Activated CD8-positive, alpha-beta memory T cell treated with anti-CD3 and anti-CD28 coated beads, Interleukin-2, amount 50 U/mL, for 4 hours (primary cell): ENCODE measurements around the gene RPS3.
"Not testable (repeated sequence)": the region's sequence is repeated elsewhere in the genome, so short reads cannot be mapped to it uniquely, and the experiment has no call there.

Experiments used
- DNase-seq: peaks from one replicate; pipeline ENCODE4 v3.0.0-alpha.2; 2020

Gene RPS3

DNA sequence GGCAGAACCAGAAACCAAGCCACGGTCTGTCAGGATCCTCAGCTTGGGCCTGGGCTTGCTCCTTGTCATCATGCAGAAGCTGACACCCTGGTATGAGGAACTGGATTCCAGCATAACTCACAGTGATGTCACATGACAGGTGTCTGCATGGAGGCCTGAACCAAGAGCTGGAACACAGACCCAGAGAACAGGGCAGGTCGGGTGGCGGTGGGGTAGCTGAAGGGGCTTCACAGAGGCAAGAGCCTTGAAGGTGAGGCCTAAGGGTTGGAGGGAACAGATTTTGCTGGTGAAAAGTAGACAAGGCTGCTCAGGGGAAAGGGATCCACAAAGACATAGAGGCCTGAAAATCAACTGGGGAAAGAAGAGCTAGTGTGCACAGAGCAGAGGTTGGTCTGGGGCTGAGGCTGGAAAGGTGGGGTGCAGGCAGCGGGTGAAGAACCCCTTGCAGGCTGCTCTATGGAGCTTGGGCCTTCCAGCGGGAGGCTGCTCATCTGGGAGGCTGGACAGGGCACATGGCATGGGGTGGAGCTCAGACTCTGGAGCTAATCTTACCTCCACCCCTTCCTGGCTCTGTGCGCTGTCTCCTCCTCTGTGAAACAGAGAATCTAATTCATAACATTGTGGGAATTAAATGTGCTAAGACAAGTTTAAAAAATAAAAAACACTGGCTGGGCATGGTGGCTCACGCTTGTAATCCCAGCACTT lies 18.4 kb upstream of the RPS3 start:
- DNase-seq: no peak

- DNase-seq: peak; percentile 34
These were observed 16.1 kb upstream of the RPS3 start for GRCh38 chr11:75383246-75383645.

- DNase-seq: peak; percentile 81
These were observed 14.8 kb upstream of the RPS3 start for GRCh38 chr11:75384438-75385080.

DNA sequence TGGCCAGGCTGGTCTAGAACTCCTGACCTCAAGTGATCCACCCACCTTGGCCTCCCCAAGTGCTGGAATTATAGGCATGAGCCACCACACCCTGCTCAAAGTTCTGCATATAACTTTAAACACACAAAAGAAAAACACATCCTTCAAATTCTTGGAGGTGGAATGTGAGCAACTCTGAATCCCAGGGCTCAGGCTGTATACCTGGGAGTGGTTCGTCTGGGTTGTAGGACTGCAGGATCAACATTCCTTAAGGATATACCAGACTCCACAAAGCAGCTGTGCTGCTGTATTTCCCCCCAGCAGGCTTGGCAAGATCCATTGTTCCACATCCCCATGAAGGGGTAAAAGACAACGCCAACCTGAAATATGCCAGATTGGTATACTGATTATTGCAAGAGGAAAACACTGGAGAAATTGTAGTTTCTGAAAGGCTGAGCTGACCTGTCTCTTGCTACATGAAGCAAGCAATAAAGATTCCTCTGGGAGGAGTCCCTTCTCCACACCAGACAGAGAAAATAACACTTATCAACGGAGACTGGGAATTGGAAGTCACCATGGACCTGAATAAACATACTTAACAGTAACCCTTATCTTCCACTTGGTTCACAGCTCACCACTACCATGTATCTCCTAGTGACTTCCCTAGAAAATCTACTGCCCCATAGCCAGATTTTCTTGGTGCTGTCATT lies 12.2 kb upstream of the RPS3 start:
- no peak for DNase-seq

- DNase-seq: no peak
These were observed 11.5 kb upstream of the RPS3 start for GRCh38 chr11:75387736-75388294.

- DNase-seq: peak; percentile 69
These were observed 10.7 kb upstream of the RPS3 start for GRCh38 chr11:75388386-75389275.

- DNase-seq: no peak
These were observed 10.1 kb upstream of the RPS3 start for GRCh38 chr11:75389276-75389605.

DNA sequence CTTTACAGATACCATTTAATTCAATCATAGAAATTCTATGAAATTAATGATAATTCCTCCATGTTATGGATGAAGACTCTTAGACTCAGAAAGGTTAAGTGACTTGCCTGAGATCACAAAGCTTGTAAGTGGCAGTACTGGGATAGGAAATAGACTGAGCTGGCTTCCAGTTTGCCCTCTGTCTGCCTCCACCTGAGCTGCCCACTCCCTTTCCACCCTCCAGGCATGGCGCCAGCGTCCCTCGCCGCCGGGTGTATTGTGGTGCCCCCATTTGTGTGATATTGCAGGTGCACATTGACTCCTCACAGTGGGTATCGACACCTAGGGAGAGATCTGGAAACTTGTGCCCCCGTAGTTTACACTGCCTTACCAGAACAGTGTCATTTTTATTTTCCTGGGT lies 9.4 kb upstream of the RPS3 start:
- DNase-seq: no peak

- DNase-seq: no peak
These were observed 5.1 kb upstream of the RPS3 start for GRCh38 chr11:75394085-75394840.

- DNase-seq: no peak
These were observed 412 bp upstream of the RPS3 start for GRCh38 chr11:75398906-75399305.

- no peak for DNase-seq
These were observed 988 bp downstream of the RPS3 start for GRCh38 chr11:75400146-75400865.

DNA sequence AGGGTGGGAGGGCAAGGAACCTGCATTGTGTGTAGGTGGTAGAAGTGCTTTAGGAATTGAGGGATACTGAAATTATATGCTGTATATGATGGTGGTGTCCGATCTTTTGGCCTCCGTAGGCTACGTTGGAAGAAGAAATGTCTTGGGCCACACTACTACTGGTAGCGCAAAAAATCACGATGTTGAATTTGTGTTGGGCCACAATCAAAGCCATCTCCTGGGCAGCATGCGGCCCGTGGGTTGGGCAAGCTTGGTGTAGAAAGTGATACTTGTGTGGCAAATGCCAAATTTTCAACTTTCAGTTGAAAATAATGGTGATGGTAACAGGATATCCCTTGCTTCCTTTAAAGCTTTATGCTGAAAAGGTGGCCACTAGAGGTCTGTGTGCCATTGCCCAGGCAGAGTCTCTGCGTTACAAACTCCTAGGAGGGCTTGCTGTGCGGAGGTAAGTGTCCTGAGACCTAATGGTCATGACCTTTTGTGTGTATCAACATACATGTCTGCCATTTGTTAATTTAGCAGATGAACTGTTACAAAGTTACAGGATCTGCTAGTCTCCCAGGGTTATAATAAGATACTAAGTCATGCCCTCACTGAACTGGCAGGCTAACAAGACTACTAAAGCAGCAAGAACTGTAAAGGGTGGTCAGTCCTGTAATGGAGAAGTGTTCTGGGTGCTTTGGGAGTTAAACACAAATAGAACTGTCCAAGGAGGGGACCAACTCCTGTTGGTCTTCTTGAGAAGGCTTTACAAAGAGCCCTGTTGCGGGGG lies 2.9 kb downstream of the RPS3 start:
- DNase-seq: no peak

DNA sequence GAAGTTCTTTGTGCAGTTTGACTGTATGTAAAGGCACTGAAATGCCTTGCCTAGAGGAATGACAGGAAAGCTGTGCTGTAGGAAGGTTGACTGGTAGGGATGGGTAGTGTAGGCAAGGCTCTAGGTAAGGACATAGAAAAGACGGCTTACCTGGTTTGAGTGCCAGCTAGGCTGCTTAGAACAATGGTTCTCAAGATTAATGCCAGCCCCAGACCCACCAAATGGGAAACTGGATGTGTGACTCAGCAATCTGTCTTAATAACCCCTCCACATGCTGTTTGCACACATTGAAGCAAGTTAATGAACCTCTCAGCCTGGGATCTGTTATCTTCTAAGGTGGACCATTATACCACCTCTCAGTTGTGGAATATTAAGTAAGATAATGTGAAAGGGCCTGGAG lies 3.7 kb downstream of the RPS3 start:
- no peak for DNase-seq

GRCh38 chr11:75403983-75404658 lies 4.8 kb downstream of the RPS3 start:
- DNase-seq: no peak

DNA sequence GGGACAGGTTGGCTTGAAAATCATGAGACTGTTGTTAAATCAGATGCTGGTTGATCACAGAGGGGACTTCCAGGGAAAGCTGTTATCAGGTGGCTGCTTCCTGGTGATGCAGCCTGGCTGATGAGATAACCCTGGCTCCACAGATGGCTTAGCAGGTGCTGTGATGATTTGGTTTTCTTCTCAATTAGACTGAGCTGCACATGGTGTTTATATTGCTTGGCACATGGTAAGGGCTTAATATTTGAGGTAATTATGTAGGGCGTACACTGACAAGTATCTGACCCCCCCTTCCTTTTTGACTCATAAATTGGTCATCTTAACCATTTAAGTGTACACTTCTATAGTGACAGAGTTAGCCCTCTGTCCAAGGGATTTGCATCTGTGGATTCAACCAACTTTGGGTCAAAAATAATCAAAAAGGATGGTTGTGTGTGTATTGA lies 7.0 kb downstream of the RPS3 start:
- DNase-seq: no peak

DNA sequence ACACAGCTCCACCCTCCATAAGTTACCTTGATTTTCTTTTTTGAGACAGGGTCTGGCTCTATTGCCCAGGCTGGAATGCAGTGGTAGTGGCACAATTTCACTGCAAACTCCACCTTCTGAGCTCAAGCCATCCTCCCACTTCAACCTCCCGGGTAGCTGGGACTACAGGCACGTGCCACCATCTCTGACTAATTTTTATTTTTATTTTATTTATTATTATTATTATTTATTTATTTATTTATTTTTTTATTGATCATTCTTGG lies 9.6 kb downstream of the RPS3 start:
- no peak for DNase-seq

- not testable (repeated sequence) for DNase-seq
These were observed 10.7 kb downstream of the RPS3 start for GRCh38 chr11:75409971-75410370.

DNA sequence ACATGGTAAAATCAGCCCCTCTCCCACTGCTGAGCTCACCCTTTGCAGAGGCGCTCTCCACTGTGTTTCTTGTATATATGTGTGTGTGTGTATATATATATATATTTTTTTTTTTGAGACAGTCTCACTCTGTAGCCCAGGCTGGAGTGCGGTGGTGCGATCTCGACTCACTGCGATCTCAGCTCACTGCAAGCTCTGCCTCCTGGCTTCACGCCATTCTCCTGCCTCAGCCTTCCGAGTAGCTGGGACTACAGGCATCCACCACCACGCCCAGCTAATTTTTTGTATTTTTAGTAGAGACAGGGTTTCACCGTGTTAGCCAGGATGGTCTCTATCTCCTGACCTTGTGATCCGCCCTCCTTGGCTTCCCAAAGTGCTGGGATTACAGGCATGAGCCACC lies 13.8 kb downstream of the RPS3 start:
- not testable (repeated sequence) for DNase-seq

DNA sequence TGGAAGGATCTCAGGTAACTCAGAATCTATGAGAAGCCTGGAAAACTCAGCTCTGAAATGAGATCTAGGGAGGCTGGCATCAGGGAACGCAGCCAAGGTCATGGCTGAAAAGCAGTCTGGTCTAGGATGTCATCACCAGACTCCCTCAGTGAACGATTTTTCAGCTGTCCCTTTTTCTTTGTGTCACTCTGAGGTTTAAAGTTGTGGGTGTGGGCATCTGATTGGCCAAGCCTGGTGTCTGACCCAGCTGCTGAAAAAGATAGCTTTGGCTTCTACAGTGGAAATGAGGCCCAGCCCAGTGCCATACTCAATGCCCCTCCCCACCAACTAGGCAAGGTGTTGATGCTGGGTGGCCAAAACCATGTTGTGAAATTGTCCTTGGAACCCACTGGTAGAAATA lies 14.5 kb downstream of the RPS3 start:
- no peak for DNase-seq
